ENCODE data around the gene PFKM. TPM values are rescaled to one million over a fixed set of nuclear protein-coding genes. Genes with fewer than 3 reads are reported as not detected.
A peak's percentile ranks its signal among the peaks of the same experiment; 100 is the strongest.

The PFKM gene
- total RNA-seq, 1 donor from 2014 or later, result 41.8 TPM

- DNase-seq (no peak), ATAC-seq (no peak)
- intact Hi-C loops (cut with DNase I), result no loop called here
- Histone ChIP-seq H3K4me3 (no peak overlapping the region), H3K36me3 (peaks cover 36% of the 10 kb centered on the region), H3K9me3 (no peaks in the 10 kb centered on the region), H3K27ac (no peak overlapping the region), H3K27me3 (no peaks in the 10 kb centered on the region), H3K4me1 (no peaks in the 10 kb centered on the region)
- TF ChIP-seq CTCF (IDR thresholded peaks at IDR 0.05), result no peak
Observed at GRCh38 chr12:48080821-48081220, 38.3 kb upstream of the PFKM start.

DNA sequence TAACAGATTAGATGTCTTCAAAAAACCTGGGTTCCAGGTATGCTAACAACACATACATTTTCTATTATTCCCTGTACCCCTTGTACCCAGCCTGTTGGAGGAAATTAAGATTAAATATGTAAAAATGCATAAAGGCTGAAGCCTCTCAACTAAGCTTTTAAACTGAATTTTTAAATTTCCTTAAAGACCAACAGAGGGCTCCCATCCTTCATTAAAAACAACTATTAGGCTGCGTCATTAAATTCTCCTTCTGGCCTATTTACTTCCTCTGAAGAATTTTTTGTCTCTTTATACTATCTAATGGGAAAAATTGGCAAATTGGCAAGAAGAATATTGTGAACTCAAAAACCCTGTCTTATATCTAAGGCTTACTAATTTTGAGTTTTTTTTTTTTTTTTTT is 35.1 kb upstream of the PFKM start:
- H3K9me3 ChIP-seq, result no peaks in the 10 kb centered on the region
- no peaks in the 10 kb centered on the region for H3K4me1 ChIP-seq
- no peak overlapping the region for H3K4me3 ChIP-seq
- H3K27ac ChIP-seq, result no peak overlapping the region
- TF ChIP-seq CTCF (IDR thresholded peaks at IDR 0.05), result peak; percentile 15
- DNase-seq (no peak), ATAC-seq (no peak)
- intact Hi-C loops (cut with DNase I), result no loop called here
- H3K27me3 ChIP-seq, result no peaks in the 10 kb centered on the region
- peaks cover 68% of the 10 kb centered on the region for H3K36me3 ChIP-seq

DNA sequence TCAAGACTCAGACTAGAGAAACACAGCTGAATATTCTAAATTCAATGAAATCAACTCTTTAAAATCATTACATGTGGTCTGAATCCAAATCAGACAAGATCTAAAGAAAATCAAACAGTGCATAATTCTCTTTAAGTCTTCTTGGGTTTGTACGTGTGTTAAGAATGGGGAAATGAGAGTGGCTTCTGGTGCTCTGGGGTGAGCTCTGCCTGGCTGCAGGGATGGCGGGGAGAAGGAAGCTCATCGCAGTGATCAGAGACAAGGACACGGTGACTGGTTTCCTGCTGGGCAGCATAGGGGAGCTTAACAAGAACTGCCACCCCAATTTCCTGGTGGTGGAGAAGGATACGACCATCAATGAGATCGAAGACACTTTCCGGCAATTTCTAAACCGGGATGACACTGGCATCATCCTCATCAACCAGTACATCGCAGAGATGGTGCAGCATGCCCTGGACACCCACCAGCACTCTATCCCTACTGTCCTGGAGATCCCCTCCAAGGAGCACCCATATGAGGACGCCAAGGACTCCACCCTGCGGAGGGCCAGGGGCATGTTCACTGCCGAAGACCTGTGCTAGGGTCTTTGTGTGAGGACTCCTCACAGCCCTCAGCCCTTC is 34.2 kb upstream of the PFKM start:
- ATAC-seq, result no peak
- Histone ChIP-seq H3K36me3 (peaks cover 73% of the 10 kb centered on the region), H3K27ac (no peak overlapping the region), H3K4me1 (no peaks in the 10 kb centered on the region), H3K27me3 (no peaks in the 10 kb centered on the region), H3K9me3 (no peaks in the 10 kb centered on the region), H3K4me3 (no peak overlapping the region)
- intact Hi-C loops (cut with DNase I), result no loop called here
- no peak for TF ChIP-seq CTCF (IDR thresholded peaks at IDR 0.05)
- no peak for DNase-seq

GRCh38 chr12:48086327-48086726 is 32.8 kb upstream of the PFKM start:
- TF ChIP-seq CTCF (IDR thresholded peaks at IDR 0.05), result no peak
- ATAC-seq (no peak), DNase-seq (no peak)
- Histone ChIP-seq H3K9me3 (no peaks in the 10 kb centered on the region), H3K27ac (no peak overlapping the region), H3K27me3 (no peaks in the 10 kb centered on the region), H3K4me1 (no peaks in the 10 kb centered on the region), H3K36me3 (peaks cover 69% of the 10 kb centered on the region), H3K4me3 (no peak overlapping the region)
- intact Hi-C loops (cut with DNase I), result no loop called here

DNA sequence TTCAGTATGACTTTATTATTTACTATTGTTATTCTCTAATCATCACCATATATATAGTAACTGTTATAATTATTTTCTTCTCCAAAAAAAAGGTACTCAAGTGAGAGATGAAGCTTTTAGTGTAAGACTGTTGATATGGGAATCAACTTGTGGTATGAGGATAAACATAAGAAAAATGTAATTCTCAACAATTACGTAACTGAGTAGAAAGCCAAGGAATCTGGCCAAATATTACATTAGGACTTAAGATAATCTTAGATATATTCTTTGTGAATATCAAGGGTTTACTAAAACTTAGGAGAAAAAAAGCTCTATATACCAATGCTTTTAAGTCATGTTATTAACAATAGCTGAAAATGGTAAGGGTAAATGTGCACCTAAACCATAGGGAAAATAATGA is 26.6 kb upstream of the PFKM start:
- no peak for TF ChIP-seq CTCF (IDR thresholded peaks at IDR 0.05)
- no peak for ATAC-seq
- H3K27ac ChIP-seq, result no peak overlapping the region
- no peak for DNase-seq
- intact Hi-C loops (cut with DNase I), result no loop called here
- H3K4me3 ChIP-seq, result no peak overlapping the region
- peaks cover 73% of the 10 kb centered on the region for H3K36me3 ChIP-seq
- H3K9me3 ChIP-seq, result no peaks in the 10 kb centered on the region
- H3K27me3 ChIP-seq, result no peaks in the 10 kb centered on the region
- H3K4me1 ChIP-seq, result no peaks in the 10 kb centered on the region

GRCh38 chr12:48104531-48104930 is 14.6 kb upstream of the PFKM start:
- intact Hi-C loops (cut with DNase I), result no loop called here
- H3K4me1 ChIP-seq, result peaks cover 18% of the 10 kb centered on the region
- TF ChIP-seq CTCF (IDR thresholded peaks at IDR 0.05), result no peak
- no peaks in the 10 kb centered on the region for H3K27me3 ChIP-seq
- ATAC-seq (no peak), DNase-seq (no peak)
- H3K9me3 ChIP-seq, result no peaks in the 10 kb centered on the region
- peak overlapping the region; percentile 88 for H3K4me3 ChIP-seq
- H3K27ac ChIP-seq, result no peak overlapping the region
- no peaks in the 10 kb centered on the region for H3K36me3 ChIP-seq

Measured in upper lobe of right lung (tissue), 1 donor.